Cerebellar nuclear complex (tissue), 1 donor: ENCODE measurements around the gene CLTCL1.
"Not testable (repeated sequence)": the region's sequence is repeated elsewhere in the genome, so short reads cannot be mapped to it uniquely, and the experiment has no call there.

ENCODE experiments used
- DNase-seq, 2 experiments: peaks; one replicate each; lab custom pipeline; 2025; lab: John Stamatoyannopoulos, UW

Gene CLTCL1

DNA sequence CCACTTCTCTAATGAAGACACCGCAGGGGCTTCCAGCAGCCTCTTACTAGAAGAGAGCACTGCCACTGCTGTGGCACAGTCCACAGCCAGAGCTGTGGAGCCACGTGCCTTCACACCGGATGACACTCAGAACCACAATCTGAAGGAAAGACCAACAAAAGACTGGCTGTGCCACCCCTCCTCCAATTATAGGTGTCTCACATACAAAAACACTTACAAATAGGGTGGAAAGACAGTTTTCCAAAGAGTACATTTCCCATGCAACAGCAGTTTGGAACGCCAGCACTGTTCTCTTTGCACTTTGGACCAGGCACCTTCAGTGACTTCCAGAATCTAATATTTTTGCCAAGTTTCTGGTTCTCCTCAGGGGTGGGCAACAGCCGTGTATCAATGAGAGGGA is 74.9 kb downstream of the CLTCL1 start:
- no peak for DNase-seq

DNA sequence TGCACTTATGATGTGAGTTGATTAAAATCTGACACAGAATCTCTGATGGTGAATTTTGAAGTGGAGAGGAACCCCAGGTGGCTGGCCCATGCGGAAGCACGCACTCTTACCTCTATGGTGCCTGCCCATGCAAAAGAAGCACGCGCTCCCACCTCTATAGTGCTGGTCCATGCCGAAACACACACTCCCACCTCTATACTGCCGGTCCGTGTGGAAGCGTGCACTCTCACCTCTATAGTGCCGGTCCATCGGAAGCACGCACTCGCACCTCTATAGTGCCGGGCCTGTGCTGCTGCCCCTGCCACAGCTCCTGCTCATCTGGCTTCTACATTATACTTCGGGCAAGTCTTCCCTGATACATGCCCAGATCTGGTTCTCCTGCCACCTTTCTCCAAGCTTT is 76.2 kb downstream of the CLTCL1 start:
- DNase-seq = no peak

DNA sequence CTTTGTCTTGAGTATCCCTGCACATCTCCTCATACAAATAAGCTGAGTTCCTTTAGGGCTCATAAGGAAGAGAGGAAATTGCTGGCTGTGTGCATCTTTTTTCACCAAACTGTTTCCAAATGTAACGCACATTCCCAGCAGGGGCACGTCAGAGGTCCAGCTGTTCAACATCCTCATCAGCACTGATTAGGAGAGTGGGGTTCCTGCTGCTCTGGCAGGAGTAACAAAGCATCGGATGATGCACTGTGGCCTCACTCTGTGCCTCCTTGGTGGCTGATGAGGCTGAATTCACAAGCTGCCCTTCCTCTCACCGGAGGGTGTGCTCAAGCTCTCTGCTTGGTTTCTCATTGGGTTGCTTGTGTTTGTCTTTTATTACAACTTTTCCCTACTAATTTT is 77.4 kb downstream of the CLTCL1 start:
- DNase-seq = no peak

DNA sequence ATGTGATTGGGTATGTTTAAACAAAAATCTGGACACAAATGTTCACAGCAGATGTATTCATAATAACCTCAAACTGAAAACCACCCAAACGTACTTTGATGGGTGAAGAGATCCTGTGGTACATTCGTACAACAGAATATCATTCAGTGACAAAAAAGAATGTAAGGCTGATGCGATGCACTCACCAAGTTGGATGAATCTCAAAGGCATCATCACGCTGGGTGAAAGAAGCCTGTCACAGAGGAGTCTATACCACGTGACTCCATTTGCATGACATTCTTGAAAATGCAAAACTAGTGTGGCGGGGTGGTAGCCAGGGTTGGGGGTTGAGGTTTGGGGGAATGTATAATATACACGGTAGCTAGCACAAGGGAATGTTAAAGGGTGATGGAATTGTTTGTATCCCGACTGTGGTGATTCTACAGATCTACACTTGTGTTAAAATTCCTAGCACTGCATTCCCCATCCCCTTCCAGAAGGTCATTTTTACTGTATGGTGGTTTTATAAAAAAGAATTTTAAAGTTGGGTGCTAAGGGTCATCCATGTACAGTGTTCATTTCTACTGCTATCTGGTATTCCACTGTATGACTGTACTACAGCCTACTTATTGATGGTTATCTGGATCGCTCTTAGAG is 78.0 kb downstream of the CLTCL1 start:
- no peak for DNase-seq

DNA sequence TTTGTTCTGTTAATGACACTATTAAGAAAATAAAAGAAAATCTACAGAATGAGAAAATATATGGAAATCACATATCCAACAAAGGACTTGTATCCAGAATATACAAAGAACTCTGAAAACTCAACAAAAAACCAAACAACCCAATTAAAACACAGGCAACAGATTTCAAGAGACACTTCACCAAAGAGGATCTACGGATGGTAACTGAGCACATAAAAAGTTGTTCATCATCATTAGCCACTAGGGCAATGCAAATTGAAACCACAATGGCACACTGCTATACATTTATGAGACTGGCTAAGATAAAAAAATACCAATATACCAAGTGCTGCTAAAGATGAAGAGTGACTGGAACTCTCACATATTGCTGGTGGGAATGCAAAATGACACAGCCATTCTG is 78.5 kb downstream of the CLTCL1 start:
- no peak for DNase-seq

DNA sequence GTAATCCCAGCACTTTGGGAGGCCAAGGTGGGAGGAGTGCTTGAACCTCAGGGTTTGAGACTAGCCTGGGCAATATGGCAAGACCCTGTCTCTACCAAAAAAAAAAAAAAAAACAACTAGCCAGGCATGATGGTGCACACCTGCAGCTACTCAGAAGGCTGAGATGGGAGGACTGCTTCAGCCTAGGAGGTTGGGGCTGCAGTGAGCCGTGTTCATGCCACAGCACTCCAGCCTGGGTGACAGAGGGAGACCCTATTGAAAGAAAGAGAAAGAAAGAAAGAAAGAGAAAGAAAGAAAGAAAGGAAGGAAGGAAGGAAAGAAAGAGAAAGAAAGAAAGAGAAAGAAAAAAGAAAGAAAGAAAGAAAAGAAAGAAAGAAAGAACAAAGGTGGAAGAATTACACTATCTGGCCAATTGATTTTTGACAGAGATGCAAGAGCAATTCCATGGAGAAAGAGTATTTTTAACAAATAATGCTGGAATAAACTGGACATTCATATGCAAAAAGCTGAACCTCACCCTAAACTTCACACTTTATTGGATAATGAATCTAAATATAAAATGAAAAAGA is 79.1 kb downstream of the CLTCL1 start:
- no peak for DNase-seq

DNA sequence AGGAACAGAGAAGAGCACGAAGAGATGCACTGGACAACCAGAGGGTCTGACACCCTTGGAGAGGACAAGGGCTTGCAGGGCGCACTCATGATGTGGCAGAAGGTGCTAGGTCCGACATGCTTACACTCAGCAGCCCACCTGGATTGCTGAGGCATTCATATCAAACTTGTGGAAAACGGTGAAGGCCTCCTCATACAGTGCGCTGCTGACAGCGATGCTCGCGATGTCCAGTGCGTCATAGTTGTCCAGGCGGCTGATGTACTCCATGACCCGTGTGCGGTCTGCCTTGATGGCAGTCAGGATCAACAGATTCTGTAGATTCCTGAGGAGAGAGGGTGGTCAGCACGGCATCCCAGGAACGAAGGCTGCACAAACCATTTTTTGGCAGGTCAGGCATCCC is 81.3 kb downstream of the CLTCL1 start:
- no peak for DNase-seq

DNA sequence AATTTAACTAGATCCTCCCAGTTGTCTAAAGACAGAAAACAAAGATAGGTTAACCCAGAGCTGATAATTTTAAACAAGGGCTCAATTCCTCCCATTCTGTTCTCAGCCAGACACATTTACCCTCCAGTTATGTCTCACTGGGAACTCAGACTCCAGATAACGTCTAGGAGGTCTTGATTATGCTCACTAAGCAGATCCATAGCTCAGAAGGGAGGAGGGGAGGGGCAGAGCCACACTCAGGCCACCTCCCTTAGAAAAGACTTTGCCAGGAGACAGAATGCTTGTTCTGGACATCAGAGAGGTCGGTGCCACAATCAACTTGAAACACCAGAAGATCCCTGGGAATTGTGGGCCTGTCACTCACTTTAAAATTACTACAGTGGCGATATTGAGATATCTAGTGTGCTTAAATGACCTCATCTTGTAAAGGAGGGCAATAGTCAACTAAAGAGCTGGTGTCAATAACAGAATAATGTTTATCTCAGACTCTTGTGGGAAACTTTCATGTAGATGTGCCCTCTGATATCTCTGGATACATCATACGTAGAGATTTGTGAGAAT is 83.2 kb downstream of the CLTCL1 start:
- DNase-seq = no peak

DNA sequence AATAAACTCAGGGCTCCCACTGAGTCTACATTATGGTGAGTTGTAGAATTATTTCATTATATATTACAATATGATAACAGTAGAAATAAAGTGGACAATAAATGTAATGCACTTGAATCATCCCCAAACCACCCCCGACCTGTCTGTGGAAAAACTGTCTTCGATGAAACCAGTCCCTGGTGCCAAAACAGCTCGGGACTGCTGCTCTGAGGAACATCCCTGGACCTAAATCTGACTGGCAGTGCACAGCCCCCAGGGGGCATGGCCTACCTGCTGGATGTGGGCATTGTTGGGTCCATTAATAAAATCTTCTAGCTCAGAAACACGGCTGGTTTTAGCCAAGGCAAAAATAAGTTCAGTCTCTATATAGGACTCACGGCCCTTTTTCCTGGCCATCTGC is 83.6 kb downstream of the CLTCL1 start:
- no peak for DNase-seq

DNA sequence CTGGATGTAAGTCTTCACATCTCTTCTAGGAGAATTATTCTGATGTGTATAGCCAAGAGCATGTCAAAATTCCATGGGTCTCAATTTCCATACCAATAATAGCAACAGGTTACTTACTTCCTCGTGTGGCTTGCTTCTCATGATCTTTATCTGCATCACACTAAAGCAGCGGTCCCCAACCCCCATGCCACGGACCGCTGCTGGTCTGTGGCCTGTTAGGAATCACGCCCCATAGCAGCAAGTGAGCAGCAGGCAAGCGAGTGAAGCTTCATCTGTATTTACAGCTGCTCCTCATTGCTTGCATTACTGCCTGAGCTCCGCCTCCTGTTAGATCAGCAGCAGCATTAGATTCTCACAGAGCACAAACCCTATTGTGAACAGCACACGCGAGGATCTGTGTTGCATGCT is 84.1 kb downstream of the CLTCL1 start:
- no peak for DNase-seq

DNA sequence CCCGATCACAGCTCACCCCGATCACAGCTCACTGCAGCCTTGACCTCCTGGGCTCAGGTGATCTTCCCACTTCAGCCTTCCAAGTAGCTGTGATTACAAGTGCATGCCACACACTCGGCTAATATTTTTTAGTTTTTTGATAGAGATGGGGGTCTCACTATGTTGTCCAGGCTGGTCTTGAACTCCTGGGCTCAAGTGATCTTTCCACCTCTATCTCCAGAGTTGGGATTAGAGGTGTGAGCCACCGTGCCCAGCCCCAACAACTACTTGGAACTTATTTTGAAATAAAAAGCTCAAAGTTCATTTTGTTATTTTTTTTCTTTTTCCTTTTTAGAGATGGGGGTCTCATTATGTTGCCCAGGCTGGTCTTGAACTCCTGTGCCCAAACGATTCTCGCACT is 85.2 kb downstream of the CLTCL1 start:
- DNase-seq = no peak

DNA sequence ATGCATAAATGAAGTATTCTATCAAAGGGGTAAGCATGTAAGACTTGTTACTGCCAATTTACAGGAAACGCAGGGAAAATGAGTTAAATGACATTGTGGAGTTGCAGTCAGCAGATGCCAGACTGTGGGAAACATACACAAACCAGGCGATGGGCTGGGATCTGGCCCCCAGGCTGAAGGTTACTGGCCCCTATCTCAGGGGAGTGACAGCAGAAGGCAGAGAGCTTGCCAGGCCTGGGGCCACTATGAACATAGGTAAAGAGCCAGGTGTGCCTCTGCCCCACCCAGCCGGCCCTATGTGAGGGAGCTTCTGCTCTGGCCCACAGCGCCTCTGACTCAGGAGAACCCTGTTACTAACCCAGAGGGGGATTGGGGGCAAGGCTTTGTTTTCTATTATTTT is 86.9 kb downstream of the CLTCL1 start:
- DNase-seq = no peak

DNA sequence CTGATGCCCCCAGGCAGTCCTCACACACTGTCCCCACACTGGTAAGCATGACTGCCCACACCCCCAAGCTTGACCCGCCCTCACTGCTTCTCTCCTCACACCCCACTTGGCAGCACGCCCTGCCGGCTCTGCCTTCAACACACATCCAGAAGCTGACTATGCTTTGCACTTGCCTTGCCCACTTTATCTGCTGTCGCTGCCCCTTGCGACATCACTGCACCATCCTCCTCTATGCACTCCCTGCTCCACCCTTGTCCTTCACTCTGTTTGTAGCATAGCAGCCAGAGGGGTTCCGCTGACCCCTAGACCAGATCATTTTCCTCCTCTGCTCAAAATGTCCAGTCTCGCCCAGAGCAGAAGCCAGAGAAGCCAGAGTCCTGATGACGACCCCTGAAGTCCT is 87.7 kb downstream of the CLTCL1 start:
- no peak for DNase-seq

DNA sequence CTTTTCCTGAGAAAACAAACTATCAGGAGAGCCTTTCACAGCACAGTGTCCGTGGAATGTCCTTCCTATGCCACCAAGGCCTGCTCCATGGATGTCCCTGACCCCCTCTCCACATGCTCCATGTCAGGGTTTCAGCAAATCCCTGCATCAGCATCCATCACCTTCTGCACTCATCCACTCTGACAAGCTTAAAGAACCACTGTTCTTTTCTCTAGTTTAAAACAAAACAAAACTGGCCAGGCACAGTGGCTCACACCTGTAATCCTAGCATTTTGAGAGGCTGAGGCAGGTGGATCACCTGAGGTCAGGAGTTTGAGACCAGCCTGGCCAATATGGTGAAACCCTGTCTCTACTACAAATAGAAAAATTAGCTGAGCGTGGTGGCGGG is 88.7 kb downstream of the CLTCL1 start:
- not testable (repeated sequence) for DNase-seq

DNA sequence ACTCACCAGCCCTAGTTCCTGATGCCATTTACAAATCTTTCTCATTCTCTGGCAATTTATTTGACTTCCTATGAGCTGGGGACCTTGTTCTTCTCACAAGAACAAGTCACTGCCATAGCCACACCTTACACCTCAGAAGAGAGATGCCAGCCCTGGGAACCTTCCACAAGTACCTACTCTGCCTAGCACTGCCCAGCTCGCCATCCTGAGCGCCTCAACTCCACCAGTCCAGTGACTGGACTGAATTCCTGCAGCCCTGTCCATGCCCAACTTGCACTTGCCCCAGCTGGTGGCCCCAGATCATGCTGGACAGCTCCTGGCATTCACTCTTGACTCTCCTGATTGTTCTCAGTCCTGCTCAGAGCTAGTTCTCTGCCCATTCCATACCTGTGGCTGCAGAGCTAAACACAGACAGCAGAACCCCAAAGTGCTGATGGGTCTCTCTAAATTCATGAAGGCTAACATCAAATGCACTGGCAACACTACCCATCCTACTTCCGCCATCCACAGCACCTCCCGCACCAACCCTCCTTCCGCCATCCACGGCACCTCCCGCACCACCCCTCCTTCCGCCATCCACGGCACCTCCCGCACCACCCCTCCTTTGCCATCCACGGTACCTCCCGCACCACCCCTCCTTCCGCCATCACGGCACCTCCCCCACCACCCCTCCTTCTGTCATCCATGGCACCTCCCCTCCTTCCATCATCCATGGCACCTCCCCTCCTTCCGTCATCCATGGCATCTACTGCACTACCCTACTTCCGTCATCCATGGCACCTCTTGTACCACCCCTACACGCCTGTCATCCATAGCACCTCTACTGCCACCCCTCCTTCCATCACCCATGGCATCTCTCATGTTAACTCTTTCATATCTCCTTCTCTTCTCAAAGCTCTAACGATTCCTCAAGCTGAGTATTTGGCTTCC is 89.4 kb downstream of the CLTCL1 start:
- no peak for DNase-seq

DNA sequence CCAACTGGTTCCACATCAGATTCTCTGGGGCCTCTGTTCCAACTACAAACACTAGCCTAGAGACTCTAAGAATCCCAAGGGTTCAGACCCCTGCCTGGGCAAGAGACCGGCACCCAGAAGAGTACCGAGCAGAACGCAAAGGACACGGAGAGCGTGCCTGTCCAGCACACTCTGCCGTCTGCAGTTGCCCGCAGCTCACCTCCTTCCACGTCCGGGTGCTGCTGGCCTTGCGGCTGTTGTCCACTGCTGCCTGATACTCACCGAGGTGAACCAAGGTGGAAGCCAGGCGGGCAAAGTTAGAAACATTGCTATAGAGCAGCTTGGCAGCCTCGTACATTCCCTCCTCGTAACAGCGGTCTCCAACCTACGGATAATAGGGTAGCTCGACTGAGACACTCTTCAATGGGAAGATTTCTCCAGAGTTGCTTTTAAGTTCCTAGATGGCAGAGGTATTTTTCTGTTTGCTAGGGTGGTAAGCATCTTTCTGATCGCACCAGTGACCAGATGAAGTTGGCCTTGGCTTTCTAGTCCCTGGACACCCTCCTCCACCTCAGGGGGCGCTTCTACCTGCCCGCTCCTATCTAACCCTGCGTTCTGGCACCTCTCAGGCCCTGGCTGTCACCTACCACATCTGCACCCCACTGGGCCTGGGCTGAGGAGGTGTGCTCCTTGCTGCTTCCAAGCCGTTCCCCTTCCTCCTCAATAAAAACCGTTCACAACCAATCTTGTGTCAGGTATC is 90.2 kb downstream of the CLTCL1 start:
- no peak for DNase-seq

DNA sequence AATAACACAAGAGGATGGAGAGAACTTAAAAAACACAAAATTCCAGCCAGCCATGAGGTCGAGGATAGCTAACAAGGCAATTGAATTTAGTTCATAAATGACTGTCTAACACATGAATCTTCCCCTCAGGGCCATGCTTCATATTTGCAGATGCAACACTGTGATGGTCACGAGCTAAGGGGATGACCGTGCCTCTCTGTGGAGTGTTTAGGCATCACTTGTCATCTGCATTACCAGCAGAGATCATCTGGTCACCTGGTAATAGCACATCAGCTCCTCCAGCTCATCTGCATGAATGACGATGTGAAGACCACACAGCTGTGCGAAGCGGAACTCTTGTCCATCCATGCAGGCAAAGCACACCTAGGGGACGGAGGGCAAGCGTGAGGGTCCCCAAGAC is 92.0 kb downstream of the CLTCL1 start:
- no peak for DNase-seq

DNA sequence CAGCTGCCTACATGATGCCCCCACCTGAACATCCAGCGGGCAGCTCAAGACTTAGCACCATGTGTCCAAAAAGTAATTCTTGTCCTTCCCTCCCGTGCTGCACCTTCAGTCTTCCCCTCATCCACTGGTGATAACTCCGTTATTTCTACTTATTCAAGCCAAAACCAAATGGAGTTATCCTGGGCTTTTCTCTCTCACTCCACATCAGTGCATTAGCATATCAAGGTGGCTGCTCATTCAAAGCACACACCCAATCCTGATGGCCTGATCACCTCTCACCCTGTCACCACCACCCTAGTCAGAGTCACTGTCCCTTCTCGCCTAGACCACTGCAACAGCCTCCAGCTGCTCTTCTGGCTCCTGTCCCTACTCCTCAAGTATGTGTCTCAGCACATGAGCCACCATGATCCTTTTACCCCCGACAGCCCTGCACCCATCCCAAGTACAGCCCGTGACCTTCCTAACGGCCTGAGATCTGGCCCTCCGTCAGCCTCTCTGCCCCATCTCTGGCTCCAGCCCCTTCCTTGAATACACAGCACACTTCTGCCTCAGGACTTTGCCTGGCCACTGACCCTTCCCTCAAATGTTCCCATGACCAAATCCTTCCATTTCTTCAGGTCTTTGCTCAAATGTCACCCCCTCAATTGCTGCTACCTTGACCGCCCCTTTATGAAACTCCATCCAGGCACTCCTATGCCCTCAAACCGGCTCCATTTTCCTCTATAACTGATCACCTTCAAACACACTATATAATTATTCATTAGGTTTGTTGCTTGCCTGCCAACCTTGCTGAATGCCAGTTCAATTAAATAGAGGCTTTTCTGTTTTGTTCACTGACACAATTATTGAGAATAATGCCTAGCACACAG is 93.3 kb downstream of the CLTCL1 start:
- DNase-seq = no peak

DNA sequence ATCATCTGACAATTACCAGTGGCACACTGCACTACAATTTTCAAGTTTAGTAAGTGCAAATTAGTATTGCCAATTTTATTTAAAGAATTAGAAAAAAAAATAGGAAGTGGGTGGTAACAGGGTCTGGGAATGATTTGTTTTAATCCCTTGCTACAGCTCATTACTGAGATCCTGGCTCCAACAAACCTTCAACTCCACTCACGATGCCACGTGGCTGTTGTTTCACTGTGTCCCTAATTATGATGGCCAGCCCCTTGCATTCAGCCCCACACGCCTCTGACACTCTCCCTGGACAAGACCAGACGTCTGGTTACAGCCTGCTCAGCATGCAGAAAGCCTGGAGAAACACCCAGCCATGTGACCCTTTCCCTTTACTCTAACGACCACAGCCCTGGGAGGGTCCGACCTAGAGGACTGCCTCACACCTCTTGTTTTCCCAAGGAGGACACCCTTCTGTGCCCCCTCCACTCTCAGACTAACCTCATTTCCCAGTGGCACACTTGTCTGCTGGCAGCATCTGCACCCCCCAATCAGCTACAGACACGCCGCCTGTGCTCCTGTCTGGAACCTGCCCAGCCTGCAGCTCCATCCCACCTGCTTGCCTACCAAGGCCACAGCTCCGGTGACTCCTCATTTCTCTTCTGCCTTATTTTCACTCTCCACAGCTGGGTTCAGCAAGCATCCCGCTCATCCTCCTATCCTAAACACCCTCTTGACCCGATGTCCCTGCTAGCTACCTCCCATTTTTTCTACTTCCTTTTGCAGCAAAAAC is 94.5 kb downstream of the CLTCL1 start:
- no peak for DNase-seq
